ENCODE results near the gene AKNA.

Gene AKNA

DNA sequence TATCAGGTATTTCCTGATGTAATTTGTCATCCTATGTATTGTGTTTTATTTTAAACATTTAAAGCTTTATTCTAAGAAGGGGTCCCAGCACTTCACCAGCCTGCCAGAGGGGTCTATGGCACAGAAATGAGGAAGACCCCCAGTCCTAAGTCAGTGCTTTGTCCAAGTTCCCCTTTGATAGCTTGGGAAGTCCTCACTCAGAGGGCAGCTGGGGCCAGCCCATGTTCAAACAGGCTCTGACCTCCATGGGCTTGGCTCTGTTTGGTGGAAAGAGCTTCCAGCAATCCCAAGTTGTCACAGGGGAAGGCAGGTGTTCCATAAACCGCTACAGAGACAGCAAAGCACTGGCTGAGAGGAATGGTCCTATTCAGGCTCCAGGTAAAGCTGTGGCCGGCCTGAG lies 26.6 kb upstream of the AKNA start:
- no peaks in the 10 kb centered on the region for H3K36me3 ChIP-seq (ENCODE audit: control insufficient read depth, low read depth, low read length)
- no peak overlapping the region for H3K9ac ChIP-seq (ENCODE audit: low read length)
- no peak overlapping the region for H3K4me3 ChIP-seq (ENCODE audit: low read length)
- peaks cover 6% of the 10 kb centered on the region for H3K4me1 ChIP-seq (ENCODE audit: control insufficient read depth, low read depth, low read length)
- no peaks in the 10 kb centered on the region for H3K9me3 ChIP-seq (ENCODE audit: control insufficient read depth, low read depth, low read length)
- no peaks in the 10 kb centered on the region for H3K27me3 ChIP-seq (ENCODE audit: control insufficient read depth, insufficient read depth, low read length)
- H3K27ac ChIP-seq (ENCODE audit: low read length), result no peak overlapping the region

DNA sequence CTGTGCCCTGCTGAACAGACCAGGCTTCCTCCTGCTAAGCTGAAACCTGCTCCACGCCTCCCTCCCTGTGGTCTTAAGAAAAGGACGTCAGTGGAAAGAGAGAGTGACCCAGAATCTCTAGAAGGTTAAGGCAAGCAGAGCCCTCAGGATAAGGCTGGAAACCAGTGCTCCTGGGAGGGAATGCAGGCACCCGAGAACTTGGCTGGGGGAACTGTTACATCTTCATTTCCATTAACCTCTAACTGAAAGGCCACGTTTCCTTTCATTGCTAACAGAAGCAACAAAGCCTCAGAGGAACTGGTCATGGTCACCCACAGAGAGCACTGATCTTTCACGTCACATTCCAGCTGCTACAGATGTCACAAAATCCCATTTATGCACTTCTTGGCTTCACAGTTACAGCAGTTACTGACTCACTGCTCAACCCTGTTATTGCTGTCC lies 26.1 kb upstream of the AKNA start:
- no peaks in the 10 kb centered on the region for H3K9me3 ChIP-seq (ENCODE audit: control insufficient read depth, low read depth, low read length)
- no peak overlapping the region for H3K4me3 ChIP-seq (ENCODE audit: low read length)
- no peak overlapping the region for H3K9ac ChIP-seq (ENCODE audit: low read length)
- H3K27me3 ChIP-seq (ENCODE audit: control insufficient read depth, insufficient read depth, low read length), result no peaks in the 10 kb centered on the region
- no peaks in the 10 kb centered on the region for H3K36me3 ChIP-seq (ENCODE audit: control insufficient read depth, low read depth, low read length)
- H3K4me1 ChIP-seq (ENCODE audit: control insufficient read depth, low read depth, low read length), result peaks cover 8% of the 10 kb centered on the region
- H3K27ac ChIP-seq (ENCODE audit: low read length), result no peak overlapping the region

DNA sequence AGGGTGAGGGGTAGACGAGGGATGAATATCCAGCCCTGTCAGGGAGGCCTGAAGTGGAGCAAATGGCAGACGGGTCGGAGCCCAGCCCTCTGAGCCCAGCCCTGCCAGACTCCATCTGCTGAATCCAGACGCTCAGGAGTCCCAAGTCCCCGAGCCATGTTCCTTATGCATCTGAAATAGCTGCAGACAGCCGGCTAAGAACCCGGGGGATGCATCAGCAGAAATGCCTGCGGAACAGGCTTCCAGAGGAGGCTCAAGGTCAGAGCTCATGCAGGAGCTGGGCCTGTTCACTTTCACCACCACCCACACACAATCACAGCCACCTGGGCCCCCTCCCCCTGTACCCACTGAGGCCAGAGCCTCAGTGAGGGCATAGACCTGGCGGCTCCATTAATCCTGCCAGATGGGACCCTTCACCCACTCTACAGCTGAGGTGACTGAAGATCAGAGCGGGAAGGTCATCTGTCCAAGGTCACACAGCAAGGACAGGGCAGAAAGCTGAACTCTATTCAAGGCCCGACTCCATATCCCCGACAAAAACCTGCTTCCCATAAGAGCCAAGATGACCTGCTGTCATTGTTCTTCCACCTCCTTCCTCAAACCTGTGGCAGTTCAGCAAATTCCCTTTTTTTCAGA lies 24.4 kb upstream of the AKNA start:
- no peak overlapping the region for H3K9ac ChIP-seq (ENCODE audit: low read length)

DNA sequence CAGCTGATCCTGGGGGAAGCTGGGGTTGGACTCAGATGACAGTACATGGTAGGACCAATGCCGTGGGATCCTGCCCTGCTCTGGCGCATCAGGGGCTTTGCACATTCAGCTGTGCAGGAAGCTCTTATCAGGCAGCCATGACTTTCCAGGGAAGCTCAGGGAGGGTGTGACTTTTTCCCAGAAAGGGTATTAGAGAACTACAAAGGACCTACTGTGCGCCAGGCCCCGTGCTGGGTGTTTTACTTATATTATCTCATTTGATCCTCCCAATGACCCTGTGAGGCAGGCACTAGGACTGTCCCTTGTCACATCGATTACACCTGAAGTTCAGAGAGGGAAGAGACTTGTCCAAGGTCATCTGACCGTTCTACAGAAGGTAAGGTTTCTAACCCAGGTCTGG lies 23.7 kb upstream of the AKNA start:
- Histone ChIP-seq H3K4me3 (ENCODE audit: low read length) (no peak overlapping the region), H3K27me3 (ENCODE audit: control insufficient read depth, insufficient read depth, low read length) (no peaks in the 10 kb centered on the region), H3K4me1 (ENCODE audit: control insufficient read depth, low read depth, low read length) (peaks cover 10% of the 10 kb centered on the region), H3K9me3 (ENCODE audit: control insufficient read depth, low read depth, low read length) (no peaks in the 10 kb centered on the region), H3K27ac (ENCODE audit: low read length) (no peak overlapping the region), H3K36me3 (ENCODE audit: control insufficient read depth, low read depth, low read length) (no peaks in the 10 kb centered on the region), H3K9ac (ENCODE audit: low read length) (no peak overlapping the region)

More for the DNA sequence above, 24.4 kb upstream of the AKNA start:
- Histone ChIP-seq H3K4me1 (ENCODE audit: control insufficient read depth, low read depth, low read length) (peaks cover 10% of the 10 kb centered on the region), H3K27me3 (ENCODE audit: control insufficient read depth, insufficient read depth, low read length) (no peaks in the 10 kb centered on the region), H3K4me3 (ENCODE audit: low read length) (no peak overlapping the region), H3K9me3 (ENCODE audit: control insufficient read depth, low read depth, low read length) (no peaks in the 10 kb centered on the region), H3K27ac (ENCODE audit: low read length) (no peak overlapping the region), H3K36me3 (ENCODE audit: control insufficient read depth, low read depth, low read length) (no peaks in the 10 kb centered on the region)

DNA sequence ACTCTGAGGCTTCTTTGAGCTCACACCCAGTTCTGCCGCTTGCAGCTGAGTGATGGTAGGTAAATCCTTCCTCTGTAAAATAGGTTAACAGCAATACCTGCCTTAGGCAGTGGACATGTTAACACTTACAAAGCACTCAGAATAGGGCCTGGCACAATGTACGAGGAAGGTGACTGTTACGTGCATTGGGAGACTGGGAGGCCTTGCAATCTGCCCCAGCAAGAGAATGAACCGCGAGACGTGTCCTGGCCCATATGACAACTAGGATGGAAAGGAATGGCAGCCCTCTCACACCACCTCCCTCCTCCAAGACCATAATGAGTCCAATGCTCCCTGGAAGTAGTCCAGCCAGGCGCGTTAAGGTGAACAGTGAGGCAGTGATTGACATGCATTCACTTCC lies 23.1 kb upstream of the AKNA start:
- Histone ChIP-seq H3K36me3 (ENCODE audit: control insufficient read depth, low read depth, low read length) (no peaks in the 10 kb centered on the region), H3K9ac (ENCODE audit: low read length) (no peak overlapping the region), H3K9me3 (ENCODE audit: control insufficient read depth, low read depth, low read length) (no peaks in the 10 kb centered on the region), H3K4me3 (ENCODE audit: low read length) (no peak overlapping the region), H3K27me3 (ENCODE audit: control insufficient read depth, insufficient read depth, low read length) (no peaks in the 10 kb centered on the region), H3K4me1 (ENCODE audit: control insufficient read depth, low read depth, low read length) (peaks cover 10% of the 10 kb centered on the region), H3K27ac (ENCODE audit: low read length) (no peak overlapping the region)

DNA sequence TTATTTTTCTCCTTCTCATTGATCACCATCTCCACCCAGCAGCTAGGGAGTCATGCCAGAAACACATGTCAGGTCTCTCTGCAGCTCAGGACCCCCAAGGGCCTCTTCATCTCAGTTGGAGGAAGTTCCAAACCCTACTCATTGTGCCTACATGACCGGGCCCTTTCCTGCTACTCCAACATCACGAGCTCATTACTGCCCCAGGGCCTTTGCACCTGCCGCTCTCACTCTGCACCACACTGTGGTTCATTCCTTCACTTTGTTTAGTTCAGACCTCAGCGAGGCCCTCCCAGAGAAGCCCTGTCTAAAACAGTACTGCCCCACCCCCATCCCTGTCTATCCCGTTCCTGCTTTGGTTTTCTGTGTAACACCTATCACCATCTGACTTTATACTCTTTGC lies 22.1 kb upstream of the AKNA start:
- Histone ChIP-seq H3K4me3 (ENCODE audit: low read length) (no peak overlapping the region), H3K27me3 (ENCODE audit: control insufficient read depth, insufficient read depth, low read length) (no peaks in the 10 kb centered on the region), H3K4me1 (ENCODE audit: control insufficient read depth, low read depth, low read length) (peaks cover 10% of the 10 kb centered on the region), H3K27ac (ENCODE audit: low read length) (no peak overlapping the region), H3K9ac (ENCODE audit: low read length) (no peak overlapping the region), H3K9me3 (ENCODE audit: control insufficient read depth, low read depth, low read length) (no peaks in the 10 kb centered on the region), H3K36me3 (ENCODE audit: control insufficient read depth, low read depth, low read length) (no peaks in the 10 kb centered on the region)

DNA sequence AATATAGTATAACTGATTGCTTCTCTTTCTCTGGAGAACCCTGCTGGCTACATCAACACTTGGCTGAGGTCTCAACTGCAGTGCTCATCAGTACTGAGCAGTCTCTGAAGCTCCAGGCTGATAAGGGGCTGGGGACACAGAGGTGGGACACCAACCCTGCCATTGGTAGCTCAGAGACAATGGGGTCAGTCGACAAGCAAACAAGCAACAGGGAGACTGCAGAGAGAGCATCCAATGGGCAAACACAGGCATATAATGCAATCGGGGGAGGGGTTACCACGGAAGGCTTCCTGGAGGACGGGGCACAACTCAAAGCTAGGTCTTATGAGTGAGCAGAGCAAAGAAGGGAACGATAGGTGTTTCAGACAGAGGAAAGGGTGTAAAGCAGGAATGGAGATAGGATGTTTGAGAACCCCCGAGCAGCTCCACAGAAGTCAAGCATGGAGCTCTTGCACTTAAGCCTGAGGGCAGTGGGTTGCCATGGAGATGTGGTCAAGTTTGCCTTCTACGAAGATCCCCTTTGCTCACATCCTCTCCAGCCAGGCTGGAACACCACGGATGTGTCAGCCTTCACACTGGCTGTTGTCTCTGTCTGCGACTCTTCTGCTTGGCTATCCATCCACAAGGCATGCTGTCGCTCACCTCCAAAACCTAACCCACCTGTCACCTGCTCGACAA lies 21.5 kb upstream of the AKNA start:
- H3K36me3 ChIP-seq (ENCODE audit: control insufficient read depth, low read depth, low read length), result no peaks in the 10 kb centered on the region
- no peak overlapping the region for H3K4me3 ChIP-seq (ENCODE audit: low read length)
- H3K9me3 ChIP-seq (ENCODE audit: control insufficient read depth, low read depth, low read length), result no peaks in the 10 kb centered on the region
- no peak overlapping the region for H3K27ac ChIP-seq (ENCODE audit: low read length)
- H3K9ac ChIP-seq (ENCODE audit: low read length), result no peak overlapping the region
- H3K27me3 ChIP-seq (ENCODE audit: control insufficient read depth, insufficient read depth, low read length), result no peaks in the 10 kb centered on the region
- H3K4me1 ChIP-seq (ENCODE audit: control insufficient read depth, low read depth, low read length), result peaks cover 10% of the 10 kb centered on the region

DNA sequence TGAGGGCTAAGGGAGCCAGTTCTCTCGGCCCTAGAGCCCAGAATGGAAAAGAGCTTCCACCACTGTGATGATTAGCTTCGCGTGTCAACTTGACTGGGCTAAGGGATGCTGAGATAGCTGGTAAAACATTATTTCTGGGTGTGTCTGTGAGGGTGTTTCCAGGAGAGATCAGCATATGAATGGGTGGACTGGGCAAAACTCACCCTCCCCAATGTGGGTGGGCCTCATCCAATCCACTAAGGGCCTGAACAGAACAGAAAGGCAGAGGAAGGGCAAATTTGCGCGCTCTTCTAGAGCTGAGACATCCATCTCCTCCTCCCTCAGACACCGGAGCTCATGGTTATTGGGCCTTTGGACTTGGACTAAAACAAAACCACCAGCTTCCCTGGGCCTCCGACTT lies 20.9 kb upstream of the AKNA start:
- no peak overlapping the region for H3K9ac ChIP-seq (ENCODE audit: low read length)
- peaks cover 5% of the 10 kb centered on the region for H3K4me1 ChIP-seq (ENCODE audit: control insufficient read depth, low read depth, low read length)
- no peak overlapping the region for H3K27ac ChIP-seq (ENCODE audit: low read length)
- no peaks in the 10 kb centered on the region for H3K27me3 ChIP-seq (ENCODE audit: control insufficient read depth, insufficient read depth, low read length)
- H3K9me3 ChIP-seq (ENCODE audit: control insufficient read depth, low read depth, low read length), result no peaks in the 10 kb centered on the region
- no peak overlapping the region for H3K4me3 ChIP-seq (ENCODE audit: low read length)
- H3K36me3 ChIP-seq (ENCODE audit: control insufficient read depth, low read depth, low read length), result no peaks in the 10 kb centered on the region

DNA sequence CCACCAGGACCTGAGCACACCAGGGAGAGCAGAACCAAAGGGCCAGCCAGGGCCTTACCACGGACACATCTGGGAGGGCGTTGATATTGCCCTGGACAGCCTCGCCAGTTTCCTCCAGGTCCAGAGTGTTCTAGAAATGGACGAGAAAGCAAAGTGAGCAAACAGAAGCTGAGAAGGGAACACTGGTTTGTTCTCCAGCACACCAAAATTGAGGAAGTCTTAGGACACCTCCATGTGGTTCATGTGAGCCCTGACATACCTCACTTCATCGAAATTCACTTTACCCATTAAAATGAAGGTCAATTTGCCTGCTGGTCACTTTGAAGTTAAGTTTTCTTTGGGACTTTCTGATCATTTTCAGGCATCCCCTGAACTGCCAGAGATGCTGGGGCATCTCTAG lies 20.1 kb upstream of the AKNA start:
- Histone ChIP-seq H3K36me3 (ENCODE audit: control insufficient read depth, low read depth, low read length) (no peaks in the 10 kb centered on the region), H3K9me3 (ENCODE audit: control insufficient read depth, low read depth, low read length) (no peaks in the 10 kb centered on the region), H3K4me1 (ENCODE audit: control insufficient read depth, low read depth, low read length) (peaks cover 4% of the 10 kb centered on the region), H3K27me3 (ENCODE audit: control insufficient read depth, insufficient read depth, low read length) (no peaks in the 10 kb centered on the region), H3K27ac (ENCODE audit: low read length) (no peak overlapping the region), H3K4me3 (ENCODE audit: low read length) (no peak overlapping the region), H3K9ac (ENCODE audit: low read length) (no peak overlapping the region)

DNA sequence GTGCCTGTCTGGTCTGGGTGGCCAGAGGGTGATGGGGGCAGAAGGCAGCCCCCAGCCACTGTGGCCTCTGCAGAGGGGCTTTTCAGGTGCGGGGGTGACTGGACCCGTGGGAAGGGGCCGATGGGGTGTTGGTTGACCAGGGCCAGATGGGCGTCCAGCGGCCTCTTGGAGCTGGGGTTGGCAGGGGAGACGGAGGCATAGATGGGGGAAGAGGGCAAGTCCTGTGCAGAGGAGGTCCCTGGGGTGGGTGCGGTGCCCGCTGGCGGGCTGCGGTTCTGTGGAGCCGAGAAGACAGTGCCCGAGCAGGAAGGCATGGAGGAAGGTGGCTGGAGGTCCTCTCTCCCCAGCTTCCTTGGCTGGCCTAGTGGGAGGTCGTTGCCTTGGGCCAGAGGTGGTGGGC lies 18.7 kb upstream of the AKNA start:
- Histone ChIP-seq H3K9ac (ENCODE audit: low read length) (no peak overlapping the region), H3K4me1 (ENCODE audit: control insufficient read depth, low read depth, low read length) (peaks cover 4% of the 10 kb centered on the region), H3K27me3 (ENCODE audit: control insufficient read depth, insufficient read depth, low read length) (no peaks in the 10 kb centered on the region)

DNA sequence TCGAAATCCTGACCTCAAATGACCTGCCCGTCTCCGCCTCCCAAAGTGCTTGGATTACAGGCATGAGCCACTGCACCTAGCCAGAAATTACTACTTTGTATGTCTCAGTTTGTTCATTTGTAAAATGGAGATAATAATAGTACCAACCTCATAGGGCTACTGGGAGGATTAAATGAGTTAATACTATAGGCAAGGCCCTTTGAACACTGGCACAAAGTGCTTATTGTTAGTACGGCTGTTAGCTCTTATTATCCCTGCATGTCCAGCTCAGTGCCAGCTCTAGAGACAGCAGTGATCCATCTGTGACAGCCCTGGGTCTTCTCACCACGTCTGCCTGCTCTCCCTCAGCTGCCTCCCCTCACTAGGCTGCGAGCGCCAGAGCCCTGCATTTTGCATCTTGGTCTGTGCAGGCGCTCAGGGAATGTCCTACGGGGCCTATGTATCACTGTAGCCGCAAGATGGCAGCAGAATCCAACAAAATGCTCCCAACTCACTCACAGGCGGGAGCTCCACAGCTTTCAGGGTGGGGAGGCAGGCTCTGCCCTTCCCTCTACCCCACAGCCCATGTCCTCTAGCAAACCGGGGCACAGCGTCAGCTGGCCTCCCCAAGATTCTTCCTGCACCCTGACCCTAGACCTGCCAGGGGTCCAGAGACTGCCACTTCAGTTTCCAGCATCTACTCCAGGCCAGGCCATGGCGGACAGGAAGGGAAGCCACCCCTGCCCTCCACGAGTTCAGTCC lies 17.7 kb upstream of the AKNA start:
- H3K36me3 ChIP-seq (ENCODE audit: control insufficient read depth, low read depth, low read length), result no peaks in the 10 kb centered on the region
- no peak overlapping the region for H3K27ac ChIP-seq (ENCODE audit: low read length)
- H3K9ac ChIP-seq (ENCODE audit: low read length), result no peak overlapping the region
- H3K4me3 ChIP-seq (ENCODE audit: low read length), result no peak overlapping the region
- no peaks in the 10 kb centered on the region for H3K9me3 ChIP-seq (ENCODE audit: control insufficient read depth, low read depth, low read length)
- H3K27me3 ChIP-seq (ENCODE audit: control insufficient read depth, insufficient read depth, low read length), result no peaks in the 10 kb centered on the region
- H3K4me1 ChIP-seq (ENCODE audit: control insufficient read depth, low read depth, low read length), result peaks cover 4% of the 10 kb centered on the region

More for the DNA sequence above, 18.7 kb upstream of the AKNA start:
- no peak overlapping the region for H3K4me3 ChIP-seq (ENCODE audit: low read length)
- no peak overlapping the region for H3K27ac ChIP-seq (ENCODE audit: low read length)
- H3K9me3 ChIP-seq (ENCODE audit: control insufficient read depth, low read depth, low read length), result no peaks in the 10 kb centered on the region
- no peaks in the 10 kb centered on the region for H3K36me3 ChIP-seq (ENCODE audit: control insufficient read depth, low read depth, low read length)

Data from iPS-18a (cell line).